ENCODE results near the gene EIF5AL1. TPM values are rescaled to one million over a fixed set of nuclear protein-coding genes. Genes with fewer than 3 reads are reported as not detected.

The EIF5AL1 gene
- total RNA-seq, 1 donor from 2014 or later, result 0.26 TPM

GRCh38 chr10:79470096-79470495 lies 42.2 kb upstream of the EIF5AL1 start:
- FAIRE-seq, result no peak
- H3K27me3 ChIP-seq (ENCODE audit: control insufficient read depth, insufficient read depth, low read length), result peaks cover 6% of the 10 kb centered on the region

GRCh38 chr10:79471776-79472175 lies 40.6 kb upstream of the EIF5AL1 start:
- DNase-seq (ENCODE audit: low read depth), result no peak
- no peak overlapping the region for H3K4me3 ChIP-seq (ENCODE audit: low read depth, low read length)
- FAIRE-seq, result no peak
- no peaks in the 10 kb centered on the region for H3K36me3 ChIP-seq (ENCODE audit: control insufficient read depth, insufficient read depth, low read length)
- TF ChIP-seq CTCF (IDR thresholded peaks at IDR 0.05; ENCODE audit: insufficient read depth, low read length, severe bottlenecking), result no peak
- peaks cover 7% of the 10 kb centered on the region for H3K27me3 ChIP-seq (ENCODE audit: control insufficient read depth, insufficient read depth, low read length)

More at GRCh38 chr10:79470096-79470495, 42.2 kb upstream of the EIF5AL1 start:
- no peak overlapping the region for H3K4me3 ChIP-seq (ENCODE audit: low read depth, low read length)
- DNase-seq (ENCODE audit: low read depth), result no peak
- H3K36me3 ChIP-seq (ENCODE audit: control insufficient read depth, insufficient read depth, low read length), result no peaks in the 10 kb centered on the region
- TF ChIP-seq CTCF (IDR thresholded peaks at IDR 0.05; ENCODE audit: insufficient read depth, low read length, severe bottlenecking), result no peak

- H3K27me3 ChIP-seq (ENCODE audit: control insufficient read depth, insufficient read depth, low read length), result peaks cover 7% of the 10 kb centered on the region
- TF ChIP-seq CTCF (IDR thresholded peaks at IDR 0.05; ENCODE audit: insufficient read depth, low read length, severe bottlenecking), result no peak
- FAIRE-seq, result no peak
- no peak for DNase-seq (ENCODE audit: low read depth)
- H3K4me3 ChIP-seq (ENCODE audit: low read depth, low read length), result no peak overlapping the region
- H3K36me3 ChIP-seq (ENCODE audit: control insufficient read depth, insufficient read depth, low read length), result no peaks in the 10 kb centered on the region
Measured at GRCh38 chr10:79472449-79472848, 39.9 kb upstream of the EIF5AL1 start.

- no peak for TF ChIP-seq CTCF (IDR thresholded peaks at IDR 0.05; ENCODE audit: insufficient read depth, low read length, severe bottlenecking)
Measured at GRCh38 chr10:79472951-79473350, 39.4 kb upstream of the EIF5AL1 start.

GRCh38 chr10:79473496-79474095 lies 38.7 kb upstream of the EIF5AL1 start:
- TF ChIP-seq CTCF (IDR thresholded peaks at IDR 0.05; ENCODE audit: insufficient read depth, low read length, severe bottlenecking), result no peak
- FAIRE-seq (no peak), DNase-seq (ENCODE audit: low read depth) (no peak)
- no peak overlapping the region for H3K4me3 ChIP-seq (ENCODE audit: low read depth, low read length)
- peaks cover 7% of the 10 kb centered on the region for H3K27me3 ChIP-seq (ENCODE audit: control insufficient read depth, insufficient read depth, low read length)
- H3K36me3 ChIP-seq (ENCODE audit: control insufficient read depth, insufficient read depth, low read length), result no peaks in the 10 kb centered on the region

More at GRCh38 chr10:79472951-79473350, 39.4 kb upstream of the EIF5AL1 start:
- Histone ChIP-seq H3K4me3 (ENCODE audit: low read depth, low read length) (no peak overlapping the region), H3K36me3 (ENCODE audit: control insufficient read depth, insufficient read depth, low read length) (no peaks in the 10 kb centered on the region), H3K27me3 (ENCODE audit: control insufficient read depth, insufficient read depth, low read length) (peaks cover 7% of the 10 kb centered on the region)
- DNase-seq (ENCODE audit: low read depth) (no peak), FAIRE-seq (no peak)

- no peak for FAIRE-seq
- Histone ChIP-seq H3K36me3 (ENCODE audit: control insufficient read depth, insufficient read depth, low read length) (no peaks in the 10 kb centered on the region), H3K4me3 (ENCODE audit: low read depth, low read length) (no peak overlapping the region), H3K27me3 (ENCODE audit: control insufficient read depth, insufficient read depth, low read length) (peaks cover 4% of the 10 kb centered on the region)
- no peak for DNase-seq (ENCODE audit: low read depth)
- TF ChIP-seq CTCF (IDR thresholded peaks at IDR 0.05; ENCODE audit: insufficient read depth, low read length, severe bottlenecking), result no peak
Measured at GRCh38 chr10:79475119-79475653, 37.1 kb upstream of the EIF5AL1 start.
